GM08714 (cell line): ENCODE measurements around the gene SLC22A8.
"Not testable (repeated sequence)": the region's sequence is repeated elsewhere in the genome, so short reads cannot be mapped to it uniquely, and the experiment has no call there.

Experiments
- H3K4me3 ChIP-seq: fragments of 200-500 bp; sonication (Bioruptor generic); 2 replicates; pipeline ENCODE4 v1.5.1; 2014; ENCODE audit warnings: mild to moderate bottlenecking, low read length, inconsistent platforms
- ZNF274 ChIP-seq: IDR thresholded peaks from 2 replicates; pipeline ENCODE4 v1.6.1; 2012; ENCODE audit warnings: mild to moderate bottlenecking, low read depth, low read length

The SLC22A8 gene

GRCh38 chr11:63015521-63016215 lies at the start of gene SLC22A8:
Gene SLC22A8 (minus strand): TSS chr11:63015841. CDS start chr11:63014958, 883 bp downstream.
- no peak for TF ChIP-seq ZNF274
- no peak within 1 kb of the TSS for H3K4me3 ChIP-seq

DNA sequence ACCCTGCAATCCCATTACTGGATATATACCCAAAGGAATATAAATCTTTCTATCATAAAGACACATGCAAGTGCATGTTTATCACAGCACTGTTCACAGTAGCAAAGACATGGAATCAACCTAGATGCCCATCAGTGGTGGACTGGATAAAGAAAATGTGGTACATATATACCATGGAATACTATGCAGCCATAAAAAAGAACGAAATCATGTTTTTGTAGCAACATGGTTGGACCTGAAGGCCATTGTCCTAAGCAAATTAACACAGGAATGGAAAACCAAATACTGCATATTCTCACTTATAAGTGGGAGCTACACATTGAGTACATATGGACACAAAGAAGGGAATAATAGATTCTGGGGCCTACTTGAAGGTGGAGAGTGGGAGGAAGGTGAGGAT lies 30.6 kb upstream of the SLC22A8 start:
- H3K4me3 ChIP-seq: not testable (repeated sequence)

DNA sequence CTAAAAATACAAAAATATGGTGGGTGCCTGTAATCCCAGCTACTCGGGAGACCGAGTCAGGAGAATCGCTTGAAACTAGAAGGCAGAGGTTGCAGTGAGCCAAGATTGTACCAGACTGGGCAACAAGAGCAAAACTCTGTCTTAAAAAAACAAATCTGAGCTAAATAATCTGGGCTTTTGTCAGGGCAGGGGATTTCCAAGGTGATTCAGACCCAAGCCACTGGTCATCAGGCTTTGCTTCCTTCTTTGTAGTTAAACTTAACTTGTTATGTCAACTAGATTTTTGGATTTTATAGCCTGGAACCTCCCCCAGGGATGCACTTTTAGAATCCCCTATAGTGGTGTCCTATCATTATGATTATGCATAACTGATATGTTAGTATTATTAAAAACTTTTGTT lies 27.0 kb upstream of the SLC22A8 start:
- TF ChIP-seq ZNF274: no peak
- no peak overlapping the region for H3K4me3 ChIP-seq

DNA sequence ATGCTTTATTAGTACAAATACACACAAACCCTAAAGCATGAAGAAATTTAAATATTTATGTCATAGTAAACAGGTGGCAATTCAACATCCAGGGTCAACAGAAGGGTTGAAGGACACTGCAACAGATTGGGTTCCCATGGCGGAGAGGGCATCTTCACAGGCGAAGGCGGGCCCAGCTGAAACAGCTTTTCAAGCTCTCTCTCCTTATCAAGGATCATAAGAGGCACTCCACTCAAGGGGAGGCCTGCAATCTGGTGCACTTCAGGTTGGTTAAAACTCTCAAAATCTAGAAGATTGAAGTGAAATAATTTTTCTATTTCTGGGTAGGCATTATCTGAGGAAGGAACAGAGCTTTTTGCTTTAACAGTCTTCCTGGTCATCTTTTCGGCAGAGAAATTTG lies 16.8 kb upstream of the SLC22A8 start:
- H3K4me3 ChIP-seq: no peak overlapping the region
- no peak for TF ChIP-seq ZNF274

DNA sequence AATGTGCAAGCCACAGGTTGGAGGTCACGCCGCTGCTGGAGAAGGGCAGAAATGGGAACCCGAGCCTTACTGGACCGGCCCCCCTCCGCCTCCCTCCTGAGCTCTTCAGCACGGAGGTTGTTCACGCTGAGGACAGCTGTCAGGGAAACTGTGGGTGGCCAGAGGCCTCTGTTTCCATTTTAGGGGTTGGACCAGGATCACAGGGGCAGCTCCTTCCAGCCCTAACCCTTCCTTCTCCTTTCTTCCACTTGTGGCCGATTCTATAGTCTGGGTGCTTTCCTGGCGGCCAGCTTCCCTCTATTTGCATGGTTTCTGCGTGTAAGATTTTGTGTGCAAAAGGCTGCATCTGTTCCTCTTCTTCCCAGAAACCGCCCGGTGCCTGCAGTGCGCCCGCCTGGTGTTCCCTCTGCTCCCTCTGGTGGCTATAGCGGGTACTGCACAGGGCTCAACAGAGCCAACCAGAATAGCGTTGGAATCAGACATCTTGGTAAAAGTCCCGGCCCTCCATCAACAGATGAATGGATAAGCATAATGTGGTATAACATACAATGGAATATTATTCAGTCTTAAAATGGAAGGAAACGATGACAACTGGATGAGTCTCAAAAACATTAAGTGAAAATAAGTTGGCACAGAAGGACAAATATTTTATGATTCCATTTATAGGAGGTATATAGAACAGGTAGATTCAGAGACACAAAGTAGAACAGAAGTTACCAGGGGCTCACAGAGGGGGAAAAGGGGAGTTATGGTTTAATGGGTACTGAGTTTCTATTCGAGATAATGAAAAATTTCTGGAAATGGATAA lies 8.4 kb upstream of the SLC22A8 start:
- TF ChIP-seq ZNF274: no peak
- no peak overlapping the region for H3K4me3 ChIP-seq

GRCh38 chr11:63023222-63023814 lies 7.7 kb upstream of the SLC22A8 start:
- no peak for TF ChIP-seq ZNF274
- H3K4me3 ChIP-seq: no peak overlapping the region

- TF ChIP-seq ZNF274: no peak
- H3K4me3 ChIP-seq: no peak overlapping the region
These were observed 6.8 kb upstream of the SLC22A8 start for GRCh38 chr11:63022441-63022840.

GRCh38 chr11:63020671-63021291 lies 5.1 kb upstream of the SLC22A8 start:
- H3K4me3 ChIP-seq: no peak overlapping the region
- TF ChIP-seq ZNF274: no peak

DNA sequence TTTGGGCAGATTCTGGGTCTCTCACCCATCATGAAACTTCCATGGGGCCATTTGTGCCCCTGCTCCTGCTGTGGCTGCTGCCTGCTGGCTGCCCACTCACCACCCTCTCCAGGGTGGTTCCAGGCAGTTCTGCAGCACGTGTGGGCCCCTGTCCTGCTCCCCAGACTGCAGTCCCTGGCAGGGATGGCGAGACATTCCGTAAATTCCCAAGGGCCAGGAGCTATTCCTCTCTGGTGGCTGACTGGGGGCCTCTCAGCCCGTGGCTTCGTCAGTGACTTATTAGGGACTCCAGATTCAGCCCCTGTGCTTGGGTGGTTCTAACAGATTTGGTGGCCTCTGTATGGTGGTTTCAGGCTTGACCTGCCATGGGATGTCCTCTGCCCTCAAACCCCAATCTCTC lies 3.9 kb upstream of the SLC22A8 start:
- H3K4me3 ChIP-seq: no peak overlapping the region
- TF ChIP-seq ZNF274: no peak

DNA sequence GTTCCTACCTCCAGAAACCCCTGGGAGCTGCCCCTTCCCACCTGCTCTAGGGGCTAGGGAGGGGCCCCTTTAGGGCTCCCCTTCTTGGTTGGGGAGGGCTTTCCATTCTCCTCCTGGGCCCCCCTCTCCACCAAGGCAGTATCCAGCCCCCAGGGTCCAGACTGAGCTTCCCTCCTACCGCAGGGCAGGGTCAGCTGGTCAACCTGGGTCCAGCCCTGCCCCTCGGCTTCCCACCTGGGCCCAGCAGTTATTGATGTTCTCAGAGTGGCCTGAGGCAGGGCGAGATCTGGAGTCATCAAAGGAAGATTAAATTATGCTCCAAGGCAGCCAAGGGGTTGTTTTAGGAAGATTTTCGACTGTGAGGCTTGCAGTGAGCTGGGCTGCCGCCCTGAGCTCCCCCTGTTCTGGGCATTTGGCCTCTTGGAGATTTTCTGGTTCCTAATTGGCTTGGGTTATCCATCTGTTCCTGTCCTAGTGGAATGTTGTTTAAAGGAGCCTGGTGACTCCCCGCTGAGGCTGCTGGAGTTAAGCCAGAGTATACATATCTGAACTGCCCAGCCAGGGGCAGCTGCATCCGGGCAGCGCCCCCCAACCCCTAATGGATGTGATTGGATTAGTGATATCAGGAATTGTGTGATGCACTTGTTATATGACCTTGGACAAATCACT lies 1.8 kb upstream of the SLC22A8 start:
- TF ChIP-seq ZNF274: no peak

GRCh38 chr11:63014408-63015055 lies 1.1 kb downstream of the SLC22A8 start:
- no peak for TF ChIP-seq ZNF274
- no peak overlapping the region for H3K4me3 ChIP-seq

More for the DNA sequence above, 1.8 kb upstream of the SLC22A8 start:
- H3K4me3 ChIP-seq: no peak overlapping the region

- TF ChIP-seq ZNF274: no peak
- no peak overlapping the region for H3K4me3 ChIP-seq
These were observed 2.8 kb downstream of the SLC22A8 start for GRCh38 chr11:63012839-63013238.

DNA sequence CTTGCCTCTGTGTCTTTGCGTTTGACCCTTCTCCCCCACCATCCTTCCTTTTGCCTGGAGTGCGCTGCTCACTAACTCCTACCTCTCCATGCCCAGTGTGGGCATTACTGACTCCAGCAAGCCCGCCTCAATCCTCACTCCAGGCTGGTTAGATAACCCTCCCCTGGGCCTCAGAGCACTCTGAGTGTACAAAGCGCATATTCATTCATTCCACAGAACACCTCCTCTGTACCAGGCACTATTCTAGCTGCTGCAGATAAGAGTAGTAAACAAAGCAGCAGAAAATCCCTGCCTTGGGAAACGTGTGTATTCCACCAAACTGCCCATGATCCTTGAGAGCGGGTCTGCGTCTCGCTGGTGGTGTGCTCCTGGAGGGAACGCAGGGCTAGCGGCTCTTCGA lies 3.2 kb downstream of the SLC22A8 start:
- no peak overlapping the region for H3K4me3 ChIP-seq
- no peak for TF ChIP-seq ZNF274
